WTC11 (cell line): ENCODE measurements around the gene PMFBP1. TPM values are rescaled to one million over a fixed set of nuclear protein-coding genes. Genes with fewer than 3 reads are reported as not detected.
A peak's percentile ranks its signal among the peaks of the same experiment; 100 is the strongest.

ENCODE experiments used
- ATAC-seq: fragments of 200-7000 bp; cut with Tn5 transposase; 2 replicates; pipeline ENCODE4 v1.10.0; 2021; ENCODE audit warnings: mild to moderate bottlenecking, moderate library complexity
- CTCF ChIA-PET: fragments of 300-600 bp; sonication (Branson Sonifier 250); formaldehyde crosslinking; loops from one replicate; lab custom pipeline; 2021; ENCODE audit warnings: antibody characterized with exemption; lab: Charles Lee
- POLR2A ChIA-PET: fragments of 350-600 bp; sonication (Branson Sonifier 250); formaldehyde crosslinking; loops from one replicate; lab custom pipeline; 2021; ENCODE audit warnings: antibody characterized with exemption; lab: Charles Lee
- DNase-seq: peaks from one replicate; pipeline ENCODE4 v3.0.0; 2021; ENCODE audit warnings: low spot score
- H3K27ac Mint-ChIP-seq: 2 replicates; pipeline ENCODE4 v1.8.0; 2021; ENCODE audit warnings: mixed read lengths
- H3K27me3 Mint-ChIP-seq: 2 replicates; pipeline ENCODE4 v1.8.0; 2021; ENCODE audit warnings: low read depth, mild to moderate bottlenecking, moderate library complexity, mixed read lengths
- H3K36me3 Mint-ChIP-seq: 2 replicates; pipeline ENCODE4 v1.8.0; 2021; ENCODE audit warnings: mixed read lengths
- H3K4me1 Mint-ChIP-seq: 2 replicates; pipeline ENCODE4 v1.8.0; 2022; ENCODE audit warnings: mixed read lengths
- H3K4me3 Mint-ChIP-seq: 2 replicates; pipeline ENCODE4 v1.8.0; 2021; ENCODE audit warnings: mild to moderate bottlenecking, moderate library complexity, mixed read lengths
- H3K9me3 Mint-ChIP-seq: 2 replicates; pipeline ENCODE4 v1.8.0; 2021; ENCODE audit warnings: mixed read lengths
- GABPB1 ChIP-seq: sonication (generic); formaldehyde crosslinking; IDR thresholded peaks from 2 replicates; pipeline ENCODE4 v1.8.1; 2023; ENCODE audit warnings: mild to moderate bottlenecking, missing genetic modification reagents
- MXD4 ChIP-seq: fragments of 250-450 bp; sonication (Bioruptor Pico); IDR thresholded peaks from 2 replicates; pipeline ENCODE4 v1.8.0; 2021; ENCODE audit warnings: mild to moderate bottlenecking, moderate library complexity, borderline replicate concordance
- ZNF263 ChIP-seq: sonication (generic); formaldehyde crosslinking; IDR thresholded peaks from 2 replicates; pipeline ENCODE4 v1.8.1; 2022; ENCODE audit warnings: low read depth, mild to moderate bottlenecking, moderate library complexity, missing genetic modification reagents
- total RNA-seq: library from RNA; stranded (reverse); gene quantifications from 3 replicates; pipeline ENCODE4 v1.2.3, GENCODE V29; 2021

PMFBP1 gene
- total RNA-seq, 1 experiment from 2014 or later = 1.9 TPM

DNA sequence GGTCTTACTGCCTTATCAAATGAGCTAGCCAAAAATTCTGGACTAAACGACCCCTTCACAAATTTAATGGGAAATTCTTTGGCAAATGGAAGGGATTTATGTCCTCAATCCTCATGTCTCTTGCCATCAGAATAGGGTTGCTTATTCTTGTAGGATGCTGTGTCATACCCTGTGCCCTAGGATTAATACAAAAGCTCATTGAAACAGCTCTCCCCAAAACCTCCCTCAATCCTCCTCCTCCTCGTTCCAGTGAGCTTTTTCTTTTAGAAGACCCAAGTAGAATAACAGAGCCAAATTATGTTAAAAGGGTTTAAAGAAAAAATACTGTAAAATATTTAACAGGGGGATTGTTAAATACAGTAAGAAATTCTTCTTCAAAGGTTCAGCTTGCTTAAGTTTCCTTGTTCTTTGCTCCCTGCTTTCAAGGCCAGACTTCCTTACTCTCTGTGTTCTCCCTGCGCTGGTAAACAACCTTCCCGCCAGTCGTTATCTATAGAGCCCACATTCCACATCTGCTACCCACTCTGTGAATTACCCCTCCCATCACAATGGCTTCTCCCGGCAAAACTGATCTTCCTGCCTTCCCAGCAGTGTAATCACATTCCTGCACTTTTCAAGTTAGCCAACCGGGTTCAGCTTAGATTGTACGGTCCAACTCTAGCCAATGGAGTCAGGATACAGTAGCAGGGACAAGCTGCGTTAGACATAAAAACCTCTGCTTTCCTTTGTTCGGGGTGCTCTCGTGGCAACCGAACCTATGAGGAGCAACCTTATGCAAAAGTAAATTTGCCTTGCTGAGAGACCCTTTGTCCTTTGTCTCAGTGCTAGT lies 99.2 kb downstream of the PMFBP1 start:
- Mint-ChIP-seq H3K36me3 (no peaks in the 10 kb centered on the region), H3K4me3 (no peak overlapping the region), H3K27ac (peak overlapping the region; percentile 60; the same call in 1 of the 2 replicates), H3K9me3 (peaks cover 5% of the 10 kb centered on the region; the same call in 1 of the 2 replicates), H3K27me3 (no peaks in the 10 kb centered on the region), H3K4me1 (peaks cover 7% of the 10 kb centered on the region)
- ATAC-seq = peak; percentile 64
- ChIA-PET CTCF (interaction anchor here (1.6 kb wide), 1 partner anchor 21 kb away, joined by 5 read pairs; the partner anchor contains the start of genes DHX38 and TXNL4B), POLR2A (interaction anchor here (0.8 kb wide), 1 partner anchor 21 kb away, joined by 4 read pairs; the partner anchor contains the start of genes DHX38 and TXNL4B)
- no peak for TF ChIP-seq MXD4 (CRISPR knock-in tag)
- TF ChIP-seq GABPB1 (CRISPR knock-in tag) = peak; percentile 70
- TF ChIP-seq ZNF263 (CRISPR knock-in tag) = no peak
- DNase-seq = no peak

Other genes with a start within 250 kb of the PMFBP1 start
- not detected in 3 replicates for gene PKD1L3, start 171.8 kb downstream of the PMFBP1 start, total RNA-seq
- gene DHODH, start 163.4 kb downstream of the PMFBP1 start, total RNA-seq = 15.3 to 19.0 TPM (median 16.5 TPM) in 3 replicates
- 10.0 to 20.6 TPM (median 11.1 TPM) in 3 replicates for gene HP, start 117.7 kb downstream of the PMFBP1 start, total RNA-seq
- gene HPR, start 108.9 kb downstream of the PMFBP1 start, total RNA-seq = 0.37 TPM in 1 of 3 replicates, not detected in the others
- gene TXNL4B, start 78.5 kb downstream of the PMFBP1 start, total RNA-seq = 8.3 to 9.9 TPM (median 9.0 TPM) in 3 replicates
- gene DHX38, start 78.3 kb downstream of the PMFBP1 start, total RNA-seq = 62.4 to 91.7 TPM (median 66.5 TPM) in 3 replicates